IMR-90 (cell line): ENCODE results near the gene CXCL9. TPM values are rescaled to one million over a fixed set of nuclear protein-coding genes. Genes with fewer than 3 reads are reported as not detected.

Experiments used
- ATAC-seq: fragments of 200-7000 bp; cut with Tn5 transposase; 2 replicates; pipeline ENCODE4 v1.9.1; 2020; ENCODE audit warnings: low read depth, mild to moderate bottlenecking, moderate library complexity
- BruUV-seq: library from RNA; stranded (reverse); fragments of 400-500 nt; replicated peaks from 2 replicates; lab custom pipeline; 2021; lab: Mats Ljungman, UMichigan
- CTCF ChIA-PET: fragments of 300-600 bp; formaldehyde crosslinking; extraction: SDS; loops from one replicate; lab custom pipeline; 2021; ENCODE audit warnings: antibody characterized with exemption; lab: Yijun Ruan, JAX
- POLR2A ChIA-PET: fragments of 300-600 bp; sonication (Branson Sonifier 250); formaldehyde crosslinking; loops from one replicate; lab custom pipeline; 2022; ENCODE audit warnings: antibody characterized with exemption; ENCODE audit not compliant: unreplicated experiment; lab: Charles Lee
- DNase-seq: peaks from one replicate; pipeline ENCODE4 v3.0.0; 2013
- H2AFZ ChIP-seq: replicated peaks from 2 replicates; pipeline ENCODE3; 2013; ENCODE audit warnings: low read length, mild to moderate bottlenecking; ENCODE audit not compliant: poor library complexity
- H2AK5ac ChIP-seq: 2 replicates; pipeline ENCODE4 v1.6.1; 2013; ENCODE audit warnings: low read depth, low read length, inconsistent platforms
- H2AK9ac ChIP-seq: replicated peaks from 2 replicates; pipeline ENCODE3; 2013; ENCODE audit warnings: mild to moderate bottlenecking, low read depth, low read length, moderate library complexity; ENCODE audit not compliant: poor library complexity
- H2BK120ac ChIP-seq: 2 replicates; pipeline ENCODE4 v1.6.1; 2013; ENCODE audit warnings: low read depth, low read length, inconsistent platforms
- H2BK15ac ChIP-seq: 3 replicates; pipeline ENCODE4 v1.6.1; 2013; ENCODE audit warnings: low read depth, low read length, inconsistent platforms
- H2BK20ac ChIP-seq: 2 replicates; pipeline ENCODE4 v1.6.1; 2013; ENCODE audit warnings: low read depth, mild to moderate bottlenecking, inconsistent platforms, low read length, moderate library complexity
- H2BK5ac ChIP-seq: 2 replicates; pipeline ENCODE4 v1.6.1; 2013; ENCODE audit warnings: mild to moderate bottlenecking, low read depth, low read length, inconsistent platforms; ENCODE audit not compliant: poor library complexity, severe bottlenecking
- H3K14ac ChIP-seq: replicated peaks from 2 replicates; pipeline ENCODE4 v1.6.1; 2013; ENCODE audit warnings: low read depth, low read length, inconsistent platforms
- H3K18ac ChIP-seq: 2 replicates; pipeline ENCODE4 v1.6.1; 2013; ENCODE audit warnings: low read depth, low read length, control low read depth
- H3K23ac ChIP-seq: 2 replicates; pipeline ENCODE4 v1.6.1; 2013; ENCODE audit warnings: low read depth, low read length, inconsistent platforms
- H3K27ac ChIP-seq: 2 replicates; pipeline ENCODE4 v1.5.1; 2013; ENCODE audit warnings: mild to moderate bottlenecking, control low read depth, low read length; ENCODE audit not compliant: insufficient read depth
- H3K27me3 ChIP-seq: 2 replicates; pipeline ENCODE4 v1.6.1; 2013; ENCODE audit warnings: low read length; ENCODE audit not compliant: control insufficient read depth, insufficient read depth
- H3K36me3 ChIP-seq: 2 replicates; pipeline ENCODE4 v1.6.1; 2013; ENCODE audit warnings: low read length, mixed read lengths; ENCODE audit not compliant: control insufficient read depth, insufficient read depth
- H3K4ac ChIP-seq: 2 replicates; pipeline ENCODE4 v1.6.1; 2013; ENCODE audit warnings: low read depth, low read length, inconsistent platforms
- H3K4me1 ChIP-seq: 2 replicates; pipeline ENCODE4 v1.6.1; 2013; ENCODE audit warnings: low read length, mixed read lengths; ENCODE audit not compliant: control insufficient read depth, insufficient read depth
- H3K4me2 ChIP-seq: 2 replicates; pipeline ENCODE4 v1.6.1; 2013; ENCODE audit warnings: low read depth, mild to moderate bottlenecking, control low read depth, low read length, moderate library complexity
- H3K4me3 ChIP-seq: 2 replicates; pipeline ENCODE4 v1.5.1; 2013; ENCODE audit warnings: low read depth, mild to moderate bottlenecking, control low read depth, low read length, moderate library complexity; ENCODE audit not compliant: insufficient read depth
- H3K56ac ChIP-seq: 2 replicates; pipeline ENCODE4 v1.6.1; 2013; ENCODE audit warnings: low read length, inconsistent platforms; ENCODE audit not compliant: insufficient read depth; ENCODE audit errors: extremely low read depth
- H3K79me1 ChIP-seq, 2 experiments: 2 replicates each; pipeline ENCODE4 v1.6.1; 2013; ENCODE audit warnings: low read length in 2 of 2, inconsistent platforms in 1 of 2, low read depth in 1 of 2
- H3K9ac ChIP-seq: 2 replicates; pipeline ENCODE4 v1.6.1; 2013; ENCODE audit warnings: low read depth, low read length, control low read depth
- H3K9me1 ChIP-seq: 2 replicates; pipeline ENCODE4 v1.6.1; 2013; ENCODE audit warnings: low read length, inconsistent platforms; ENCODE audit not compliant: insufficient read depth
- H3K9me3 ChIP-seq: 2 replicates; pipeline ENCODE4 v1.6.1; 2013; ENCODE audit warnings: low read length; ENCODE audit not compliant: control insufficient read depth, insufficient read depth
- H4K20me1 ChIP-seq: 2 replicates; pipeline ENCODE4 v1.6.1; 2013; ENCODE audit warnings: low read length, inconsistent platforms; ENCODE audit not compliant: insufficient read depth
- H4K5ac ChIP-seq: 2 replicates; pipeline ENCODE4 v1.6.1; 2013; ENCODE audit warnings: mild to moderate bottlenecking, low read depth, low read length, control low read depth
- H4K8ac ChIP-seq, 2 experiments: 2 replicates each; pipeline ENCODE4 v1.6.1; 2013; ENCODE audit warnings: low read depth in 2 of 2, low read length in 2 of 2, control low read depth in 1 of 2, inconsistent platforms in 1 of 2
- H4K91ac ChIP-seq: 2 replicates; pipeline ENCODE4 v1.6.1; 2013; ENCODE audit warnings: low read depth, low read length, inconsistent platforms; ENCODE audit not compliant: insufficient read depth
- BHLHE40 ChIP-seq: fragments of 150-350 bp; IDR thresholded peaks from 2 replicates; pipeline ENCODE4 v1.6.1; 2016; ENCODE audit warnings: mild to moderate bottlenecking, low read depth, low read length
- FOS ChIP-seq: fragments of 150-350 bp; IDR thresholded peaks from 2 replicates; pipeline ENCODE4 v1.6.1; 2016; ENCODE audit warnings: low read depth, low read length
- MAZ ChIP-seq: IDR thresholded peaks from 2 replicates; pipeline ENCODE4 v1.6.1; 2012; ENCODE audit warnings: low read depth, mild to moderate bottlenecking, low read length, improper control_type of control experiment, moderate library complexity, borderline replicate concordance
- MXI1 ChIP-seq: IDR thresholded peaks from 2 replicates; pipeline ENCODE4 v1.6.1; 2012; ENCODE audit warnings: low read depth, mild to moderate bottlenecking, low read length, moderate library complexity, borderline replicate concordance
- NFE2L2 ChIP-seq: fragments of 150-350 bp; IDR thresholded peaks from 2 replicates; pipeline ENCODE4 v1.6.1; 2016; ENCODE audit warnings: low read depth, mild to moderate bottlenecking, low read length
- WGBS, 2 experiments: methylation state at CpG; one replicate each; pipeline versions ENCODE4 v1.1.5 to v1.1.7; 2013; ENCODE audit warnings: missing lambda C conversion rate in 2 of 2; ENCODE audit not compliant: insufficient read length in 1 of 2; ENCODE audit errors: extremely low coverage in 2 of 2; 5-methylcytosine and 5-hydroxymethylcytosine counted together
- dilution Hi-C: fragments of 300-500 bp; cut with HindIII; formaldehyde crosslinking; loops from one replicate; pipeline ENCODE4 v1.14.3; 2018; ENCODE audit warnings: low sequenced_read_pairs; ENCODE audit not compliant: unreplicated experiment
- in situ Hi-C: fragments of 300-500 bp; cut with MboI; formaldehyde crosslinking; loops from 3 replicates; pipeline ENCODE4 v1.14.3; 2019; ENCODE audit warnings: low sequenced_read_pairs, inconsistent platforms, mixed read lengths
- intact Hi-C: fragments of 100-400 bp; cut with micrococcal nuclease; formaldehyde crosslinking; loops from 2 replicates; pipeline ENCODE4 v1.10.0; 2022
- polyA plus RNA-seq, 3 experiments: library from polyadenylated mRNA; depleted of rRNA; stranded (reverse); fragments of >200 nt; gene quantifications; 2 replicates each; pipeline ENCODE4 v1.2.3, GENCODE V29; 2012; ENCODE audit warnings: low replicate concordance in 1 of 3
- total RNA-seq: library from RNA; depleted of rRNA; stranded (reverse); fragments of >200 nt; gene quantifications from 2 replicates; pipeline ENCODE4 v1.2.3, GENCODE V29; 2012
- TF ChIP-seq, protein P1 (sequence below): fragments of 150-350 bp; IDR thresholded peaks from 2 replicates; pipeline ENCODE4 v1.6.1; 2017; ENCODE audit warnings: mild to moderate bottlenecking, antibody characterized with exemption, low read length, low read depth

The CXCL9 gene
- total and polyA plus RNA-seq, 2 of the 4 experiments (the other 2 are of a cell fraction), result not detected

DNA sequence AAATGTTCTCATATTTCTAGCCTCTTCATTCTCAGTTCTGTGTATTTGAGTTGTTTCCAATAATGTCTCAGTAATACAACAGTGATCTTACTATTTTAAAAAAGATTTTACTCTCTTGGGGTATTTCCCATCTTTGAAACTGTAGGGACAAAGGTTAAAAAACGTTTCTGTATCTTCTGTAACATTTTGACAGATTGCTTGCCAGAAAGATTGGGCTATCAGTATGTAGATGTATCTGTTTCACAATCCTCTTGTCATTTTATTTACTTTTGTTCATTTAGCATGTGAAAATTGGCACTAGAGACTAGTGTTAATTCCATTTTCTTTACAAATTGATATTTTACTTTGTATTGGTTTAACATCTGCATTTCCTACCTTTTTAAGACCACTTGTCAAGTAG, 6.2 kb upstream of the CXCL9 start:
- Histone ChIP-seq H4K20me1 (no peaks in the 10 kb centered on the region), H4K8ac (peak overlapping the region; percentile 32 to 81; a peak in 3 of 4 replicates), H4K91ac (no peak overlapping the region), H4K5ac (no peak overlapping the region; the same call in 1 of the 2 replicates), H3K23ac (no peak overlapping the region), H2BK120ac (peak overlapping the region; percentile 97; the same call in 1 of the 2 replicates), H3K14ac (no peak overlapping the region), H2BK5ac (peak overlapping the region; percentile 89), H3K79me1 (no peaks in the 10 kb centered on the region; a peak in 1 of 4 replicates), H2AK9ac (no peak overlapping the region), H3K4me3 (no peak overlapping the region), H2BK15ac (no peak overlapping the region; the same call in 2 of the 3 replicates), H2AK5ac (no peak overlapping the region), H3K27ac (no peak overlapping the region), H3K36me3 (no peaks in the 10 kb centered on the region), H2AFZ (no peak overlapping the region), H3K4me1 (peaks cover 19% of the 10 kb centered on the region), H3K9ac (no peak overlapping the region), H3K9me3 (no peaks in the 10 kb centered on the region), H3K4me2 (no peak overlapping the region), H3K4ac (no peak overlapping the region; the same call in 1 of the 2 replicates), H3K56ac (no peak overlapping the region), H3K27me3 (no peaks in the 10 kb centered on the region), H3K9me1 (peaks cover 13% of the 10 kb centered on the region), H2BK20ac (peak overlapping the region; percentile 99; the same call in 1 of the 2 replicates), H3K18ac (peak overlapping the region; percentile 96; the same call in 1 of the 2 replicates)
- dilution Hi-C loops (no loop called here), intact Hi-C loops (loop anchor here (2.0 kb wide), 1 partner anchor 15 kb away; no protein-coding TSS in a partner anchor), in situ Hi-C loops (no loop called here)
- ChIA-PET CTCF (no interaction called here), POLR2A (no interaction called here)
- DNase-seq, result no peak
- WGBS, 2 experiments, result no CpG with 5 or more reads among the region's 1 CpG
- BruUV-seq, result no TSS peak
- TF ChIP-seq FOS, result no peak
- TF ChIP-seq MXI1, result no peak
- TF ChIP-seq MAZ, result no peak
- TF ChIP-seq, protein P1, sequence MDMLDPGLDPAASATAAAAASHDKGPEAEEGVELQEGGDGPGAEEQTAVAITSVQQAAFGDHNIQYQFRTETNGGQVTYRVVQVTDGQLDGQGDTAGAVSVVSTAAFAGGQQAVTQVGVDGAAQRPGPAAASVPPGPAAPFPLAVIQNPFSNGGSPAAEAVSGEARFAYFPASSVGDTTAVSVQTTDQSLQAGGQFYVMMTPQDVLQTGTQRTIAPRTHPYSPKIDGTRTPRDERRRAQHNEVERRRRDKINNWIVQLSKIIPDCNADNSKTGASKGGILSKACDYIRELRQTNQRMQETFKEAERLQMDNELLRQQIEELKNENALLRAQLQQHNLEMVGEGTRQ, result no peak
- TF ChIP-seq NFE2L2, result no peak
- no peak for TF ChIP-seq BHLHE40
- ATAC-seq, result no peak
